GM12801 (cell line): Measurements from ENCODE around the gene MID1IP1.

Source experiments
- TF ChIP-seq, protein P1 (sequence below): IDR thresholded peaks from one replicate; pipeline ENCODE4 v1.5.1; 2011; ENCODE audit warnings: control low read depth; ENCODE audit not compliant: insufficient read length; ENCODE audit errors: extremely low read depth

Gene MID1IP1

DNA sequence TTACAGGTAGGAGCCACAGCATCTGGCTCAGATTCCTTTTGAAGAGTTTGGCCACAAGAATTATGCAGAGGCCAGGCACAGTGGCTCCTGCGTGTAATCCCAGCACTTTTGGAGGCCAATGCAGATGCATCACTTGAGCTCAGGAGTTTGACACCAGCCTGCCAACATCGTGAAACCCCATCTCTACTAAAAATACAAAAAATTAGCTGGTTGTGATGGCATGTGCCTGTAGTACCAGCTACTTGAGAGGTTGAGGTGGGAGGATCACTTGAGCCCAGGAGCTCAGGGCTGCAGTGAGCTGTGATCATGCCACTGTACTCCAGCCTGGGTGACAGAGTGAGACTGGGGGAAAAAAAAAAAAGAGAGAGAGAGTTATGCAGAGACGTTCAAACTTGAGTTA lies 53.0 kb downstream of the MID1IP1 start:
- TF ChIP-seq, protein P1, sequence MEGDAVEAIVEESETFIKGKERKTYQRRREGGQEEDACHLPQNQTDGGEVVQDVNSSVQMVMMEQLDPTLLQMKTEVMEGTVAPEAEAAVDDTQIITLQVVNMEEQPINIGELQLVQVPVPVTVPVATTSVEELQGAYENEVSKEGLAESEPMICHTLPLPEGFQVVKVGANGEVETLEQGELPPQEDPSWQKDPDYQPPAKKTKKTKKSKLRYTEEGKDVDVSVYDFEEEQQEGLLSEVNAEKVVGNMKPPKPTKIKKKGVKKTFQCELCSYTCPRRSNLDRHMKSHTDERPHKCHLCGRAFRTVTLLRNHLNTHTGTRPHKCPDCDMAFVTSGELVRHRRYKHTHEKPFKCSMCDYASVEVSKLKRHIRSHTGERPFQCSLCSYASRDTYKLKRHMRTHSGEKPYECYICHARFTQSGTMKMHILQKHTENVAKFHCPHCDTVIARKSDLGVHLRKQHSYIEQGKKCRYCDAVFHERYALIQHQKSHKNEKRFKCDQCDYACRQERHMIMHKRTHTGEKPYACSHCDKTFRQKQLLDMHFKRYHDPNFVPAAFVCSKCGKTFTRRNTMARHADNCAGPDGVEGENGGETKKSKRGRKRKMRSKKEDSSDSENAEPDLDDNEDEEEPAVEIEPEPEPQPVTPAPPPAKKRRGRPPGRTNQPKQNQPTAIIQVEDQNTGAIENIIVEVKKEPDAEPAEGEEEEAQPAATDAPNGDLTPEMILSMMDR = no peak
